ENCODE data around the gene CLIP2. TPM values are rescaled to one million over a fixed set of nuclear protein-coding genes. Genes with fewer than 3 reads are reported as not detected.
A peak's percentile ranks its signal among the peaks of the same experiment; 100 is the strongest.

The CLIP2 gene
- polyA plus RNA-seq, 1 of the 3 experiments (the other 2 are of a cell fraction) = 14.3 TPM

GRCh38 chr7:74343281-74344131 is 54.3 kb downstream of the CLIP2 start:
- peak overlapping the region; percentile 53 for H3K4me2 ChIP-seq
- POLR2A ChIA-PET = interaction anchor here (0.6 kb wide), 1 partner anchor 25 kb away, joined by 4 read pairs; no protein-coding TSS in a partner anchor
- CTCF ChIA-PET = interaction anchor here (1.0 to 2.0 kb wide), 3 partner anchors 58 to 137 kb away, joined by 3 to 7 read pairs (median 4); no protein-coding TSS in a partner anchor

More at GRCh38 chr7:74343281-74344131, 54.3 kb downstream of the CLIP2 start:
- Histone ChIP-seq H3K27me3 (ENCODE audit: insufficient read depth) (no peaks in the 10 kb centered on the region), H3K4me3 (ENCODE audit: low read depth in 2 of 2, low read length in 1 of 2) (no peak overlapping the region; a peak in 1 of 4 replicates), H3K4me1 (ENCODE audit: control insufficient read depth in 1 of 2, insufficient read depth in 2 of 2, low read depth in 1 of 2, low read length in 1 of 2) (peaks cover 0 to 4% of the 10 kb centered on the region in 2 experiments; a peak in 2 of 4 replicates), H3K79me2 (ENCODE audit: insufficient read depth) (peaks cover 41% of the 10 kb centered on the region; the same call in 1 of the 2 replicates), H3K9ac (no peak overlapping the region), H4K20me1 (ENCODE audit: insufficient read depth) (peaks cover 28% of the 10 kb centered on the region), H3F3A (replicated peaks; ENCODE audit: insufficient read depth) (peaks cover 34% of the 10 kb centered on the region), H2AFZ (ENCODE audit: low read depth) (no peak overlapping the region), H3K9me2 (no peaks in the 10 kb centered on the region), H3K9me3 (no peaks in the 10 kb centered on the region), H3K27ac (ENCODE audit: low read depth in 2 of 2, low read length in 1 of 2) (peak overlapping the region in 1 of 2 experiments; percentile 76; a peak in 2 of 4 replicates), H3K36me3 (replicated peaks in 1 of 2; ENCODE audit: control insufficient read depth in 1 of 2, insufficient read depth in 2 of 2, low read length in 1 of 2) (peaks cover 0 to 15% of the 10 kb centered on the region in 2 experiments)
- TF ChIP-seq TAF1 (IDR thresholded peaks at IDR 0.05; ENCODE audit: borderline replicate concordance, low read depth, low read length) = no peak
- TF ChIP-seq TEAD4 (IDR thresholded peaks at IDR 0.05; ENCODE audit: borderline replicate concordance, insufficient read depth) = no peak
- no peak for TF ChIP-seq CHD2 (IDR thresholded peaks at IDR 0.05; ENCODE audit: low read length, partially characterized antibody)
- no peak; the same call in 1 of the 2 replicates for TF ChIP-seq MAX (IDR thresholded peaks at IDR 0.05; ENCODE audit: low read depth)
- peak; percentile 46; the same call in 1 of the 2 replicates for TF ChIP-seq TCF12 (IDR thresholded peaks at IDR 0.05)
- TF ChIP-seq IRF3 (IDR thresholded peaks at IDR 0.05; ENCODE audit: low read depth, low read length) = no peak
- TF ChIP-seq FOSL2 (IDR thresholded peaks at IDR 0.05; ENCODE audit: borderline replicate concordance, low read depth) = peak; percentile 97
- TF ChIP-seq USF2 (IDR thresholded peaks at IDR 0.05; ENCODE audit: borderline replicate concordance, low read depth, low read length) = no peak
- no peak for TF ChIP-seq USF1 (IDR thresholded peaks at IDR 0.05; ENCODE audit: borderline replicate concordance, low read depth)
- TF ChIP-seq JUND (IDR thresholded peaks at IDR 0.05) = peak; percentile 95
- no peak for DNase-seq
- WGBS (ENCODE audit: low lambda C conversion rate) = 64% methylated on average over 13 of the region's 14 CpGs
